Measurements from ENCODE around the gene GNAI3.

DNA sequence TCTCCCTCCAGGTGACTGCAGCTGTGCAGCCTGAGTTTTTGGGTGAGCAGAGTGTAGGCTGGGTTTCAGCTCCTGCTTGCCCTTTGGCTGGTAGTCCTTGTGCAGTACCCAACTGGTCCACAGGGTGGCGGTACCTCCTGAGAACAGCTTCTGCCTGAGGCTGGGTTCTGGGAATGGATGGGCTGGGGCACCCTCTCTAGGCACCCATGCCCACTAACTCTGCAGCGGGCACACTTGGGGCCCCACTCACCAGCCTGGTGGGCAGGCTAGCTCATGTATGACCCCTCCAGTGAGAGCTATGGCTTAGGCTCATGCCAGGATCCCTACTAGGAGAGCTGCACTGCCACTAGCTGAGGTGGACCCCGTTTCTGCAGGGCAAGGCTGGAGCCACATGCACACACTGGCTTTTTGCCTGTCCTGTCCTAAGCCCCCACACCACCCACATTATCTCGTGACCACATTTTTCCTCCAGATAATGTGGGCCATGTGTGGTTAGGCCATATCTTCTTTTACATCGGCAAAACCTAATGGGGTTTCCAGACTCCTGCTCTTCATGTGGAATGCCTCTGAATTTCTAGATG is 92.0 kb downstream of the GNAI3 start:
- TF ChIP-seq TAF1 (IDR thresholded peaks at IDR 0.05; ENCODE audit: low read depth, low read length), result no peak
- TF ChIP-seq POLR2AphosphoS5 (IDR thresholded peaks at IDR 0.05; ENCODE audit: low read depth, low read length), result no peak
- TF ChIP-seq POLR2A (IDR thresholded peaks at IDR 0.05; ENCODE audit: low read depth, low read length), result no peak
- TF ChIP-seq PAX5 (IDR thresholded peaks at IDR 0.05; ENCODE audit: insufficient read depth, low read length, severe bottlenecking), result no peak
- no peak for TF ChIP-seq SPI1 (IDR thresholded peaks at IDR 0.05; ENCODE audit: low read depth, low read length)
- TF ChIP-seq POU2F2 (IDR thresholded peaks at IDR 0.05; ENCODE audit: low read depth, low read length), result no peak
